Keratinocyte (primary cell): ENCODE measurements around the gene ITPKC. TPM values are rescaled to one million over a fixed set of nuclear protein-coding genes. Genes with fewer than 3 reads are reported as not detected.
"Not testable (repeated sequence)": the region's sequence is repeated elsewhere in the genome, so short reads cannot be mapped to it uniquely, and the experiment has no call there.

ENCODE experiments used
- DNase-seq: peaks from one replicate; pipeline ENCODE4 v3.0.0-alpha.2; 2011; ENCODE audit warnings: low read depth, missing footprints, low spot score
- FAIRE-seq: peaks from 2 replicates; lab custom pipeline; 2011; peaks lifted over from hg19 to GRCh38; lab: Jason Lieb, UNC
- H2AFZ ChIP-seq: 2 replicates; pipeline ENCODE4 v1.6.0; 2012; ENCODE audit warnings: low read length, control low read depth, inconsistent platforms; ENCODE audit not compliant: control insufficient read depth
- H3K27ac ChIP-seq: 2 replicates; pipeline ENCODE4 v1.5.1; 2011; ENCODE audit warnings: low read length; ENCODE audit not compliant: control insufficient read depth, insufficient read depth
- H3K27me3 ChIP-seq: 3 replicates; pipeline ENCODE4 v1.6.0; 2011; ENCODE audit warnings: low read length; ENCODE audit not compliant: control insufficient read depth, insufficient read depth; ENCODE audit errors: extremely low read depth
- H3K36me3 ChIP-seq, 2 experiments: 2 replicates in 1 of 2; 3 replicates in 1 of 2; pipeline ENCODE4 v1.5.1; 2011; ENCODE audit warnings: low read length in 2 of 2, mild to moderate bottlenecking in 1 of 2; ENCODE audit not compliant: control insufficient read depth in 2 of 2, insufficient read depth in 2 of 2; ENCODE audit errors: extremely low read depth in 1 of 2
- H3K4me1 ChIP-seq: 3 replicates; pipeline ENCODE4 v1.5.1; 2011; ENCODE audit warnings: low read length; ENCODE audit not compliant: control insufficient read depth, insufficient read depth; ENCODE audit errors: extremely low read depth
- H3K4me2 ChIP-seq: 3 replicates; pipeline ENCODE4 v1.6.0; 2011; ENCODE audit warnings: low read depth, low read length; ENCODE audit not compliant: control insufficient read depth, insufficient read depth; ENCODE audit errors: extremely low read depth
- H3K4me3 ChIP-seq, 3 experiments: fragments of 200-600 bp in 1 of 3; sonication (generic) in 1 of 3; 2 replicates in 2 of 3; 3 replicates in 1 of 3; pipeline ENCODE4 v1.5.1; 2011 to 2016; ENCODE audit warnings: low read length in 3 of 3, mild to moderate bottlenecking in 3 of 3, control low read depth in 2 of 3, inconsistent platforms in 1 of 3, low read depth in 1 of 3, mixed read lengths in 1 of 3, mixed run types in 1 of 3, moderate library complexity in 1 of 3; ENCODE audit not compliant: control insufficient read depth in 2 of 3, insufficient read depth in 2 of 3; ENCODE audit errors: extremely low read depth in 1 of 3
- H3K79me2 ChIP-seq: 2 replicates; pipeline ENCODE4 v1.6.0; 2012; ENCODE audit warnings: low read length; ENCODE audit not compliant: control insufficient read depth, insufficient read depth
- H3K9ac ChIP-seq: 3 replicates; pipeline ENCODE4 v1.6.0; 2011; ENCODE audit warnings: low read length; ENCODE audit not compliant: control insufficient read depth, insufficient read depth; ENCODE audit errors: extremely low read depth
- H3K9me1 ChIP-seq: 3 replicates; pipeline ENCODE4 v1.6.0; 2011; ENCODE audit warnings: low read length; ENCODE audit not compliant: control insufficient read depth, insufficient read depth; ENCODE audit errors: extremely low read depth
- H3K9me3 ChIP-seq: 2 replicates; pipeline ENCODE4 v1.5.1; 2012; ENCODE audit warnings: low read depth, low read length; ENCODE audit not compliant: control insufficient read depth
- H4K20me1 ChIP-seq: 3 replicates; pipeline ENCODE4 v1.6.0; 2011; ENCODE audit warnings: low read length; ENCODE audit not compliant: control insufficient read depth, insufficient read depth; ENCODE audit errors: extremely low read depth
- CTCF ChIP-seq, 3 experiments: IDR thresholded peaks in 1 of 3; conservative IDR thresholded peaks in 1 of 3; optimal IDR thresholded peaks in 1 of 3; 2 replicates in 2 of 3; 3 replicates in 1 of 3; pipeline versions ENCODE3 to v1.5.1; 2011; ENCODE audit warnings: low read length in 3 of 3, mild to moderate bottlenecking in 3 of 3, moderate library complexity in 2 of 3, control low read depth in 1 of 3, inconsistent platforms in 1 of 3; ENCODE audit not compliant: insufficient read depth in 2 of 3; ENCODE audit errors: extremely low read depth in 1 of 3
- EZH2 ChIP-seq: IDR thresholded peaks from one replicate; pipeline ENCODE4 v1.6.1; 2012; ENCODE audit warnings: inconsistent platforms, mild to moderate bottlenecking, low read length, moderate library complexity
- dilution Hi-C: fragments of 300-500 bp; cut with MboI; formaldehyde crosslinking; loops from one replicate; pipeline ENCODE4 v1.7.0; 2020; ENCODE audit warnings: low sequenced_read_pairs; ENCODE audit not compliant: extremely low pct_ligation_motif_present
- polyA plus RNA-seq, 5 experiments: library from polyadenylated mRNA; depleted of rRNA in 3 of 5; stranded (reverse) in 3 of 5; stranded (forward) in 1 of 5; unstranded in 1 of 5; fragments of >200 nt; gene quantifications; 1 replicate in 1 of 5; 2 replicates in 3 of 5; 3 replicates in 1 of 5; pipeline versions ENCODE4 v1.2.1 to v1.2.3, GENCODE V29; 2011 to 2012; ENCODE audit warnings: missing spikeins in 2 of 5, low read depth in 1 of 5, low replicate concordance in 1 of 5

The ITPKC gene
- polyA plus RNA-seq, 1 donor (not counting 4 experiments of a cell fraction or from before 2014, with no cell fraction given), result 17.2 TPM

GRCh38 chr19:40768869-40769268 is 52.0 kb downstream of the ITPKC start:
- Histone ChIP-seq H3K9ac (no peak overlapping the region), H4K20me1 (no peaks in the 10 kb centered on the region), H2AFZ (no peak overlapping the region), H3K9me3 (no peaks in the 10 kb centered on the region), H3K4me3 (no peak overlapping the region), H3K4me2 (no peak overlapping the region), H3K27ac (no peak overlapping the region), H3K9me1 (no peaks in the 10 kb centered on the region), H3K27me3 (no peaks in the 10 kb centered on the region), H3K4me1 (no peaks in the 10 kb centered on the region), H3K36me3 (peaks cover 17 to 19% of the 10 kb centered on the region in 2 experiments), H3K79me2 (no peaks in the 10 kb centered on the region)
- TF ChIP-seq CTCF (optimal IDR thresholded peaks at IDR 0.05 in 1 of 3, IDR thresholded peaks at IDR 0.05 in 1 of 3, conservative IDR thresholded peaks at IDR 0.05 in 1 of 3; ENCODE audit: extremely low read depth in 1 of 3, insufficient read depth in 2 of 3, low read length in 3 of 3), result no peak
- TF ChIP-seq EZH2, result no peak
- dilution Hi-C loops, result no loop called here
- FAIRE-seq (no peak), DNase-seq (no peak)

- H3K9me3 ChIP-seq, dilution Hi-C loops, H4K20me1 ChIP-seq, H3K27me3 ChIP-seq, H3K36me3 ChIP-seq, H3K27ac ChIP-seq, H3K9me1 ChIP-seq, H3K4me3 ChIP-seq, H2AFZ ChIP-seq, H3K9ac ChIP-seq, H3K79me2 ChIP-seq, DNase-seq, H3K4me2 ChIP-seq, FAIRE-seq: not testable (repeated sequence)
- H3K4me1 ChIP-seq, result peaks cover 15% of the 10 kb centered on the region
Measured at GRCh38 chr19:40771101-40771862, 54.4 kb downstream of the ITPKC start.
